Measurements from ENCODE around the gene RAP1GAP2. TPM values are rescaled to one million over a fixed set of nuclear protein-coding genes. Genes with fewer than 3 reads are reported as not detected.

The RAP1GAP2 gene
- total and polyA plus RNA-seq, 2 of the 8 experiments (the other 6 are each of a cell fraction or from before 2014, with no cell fraction given), result 24.0 to 63.8 TPM

DNA sequence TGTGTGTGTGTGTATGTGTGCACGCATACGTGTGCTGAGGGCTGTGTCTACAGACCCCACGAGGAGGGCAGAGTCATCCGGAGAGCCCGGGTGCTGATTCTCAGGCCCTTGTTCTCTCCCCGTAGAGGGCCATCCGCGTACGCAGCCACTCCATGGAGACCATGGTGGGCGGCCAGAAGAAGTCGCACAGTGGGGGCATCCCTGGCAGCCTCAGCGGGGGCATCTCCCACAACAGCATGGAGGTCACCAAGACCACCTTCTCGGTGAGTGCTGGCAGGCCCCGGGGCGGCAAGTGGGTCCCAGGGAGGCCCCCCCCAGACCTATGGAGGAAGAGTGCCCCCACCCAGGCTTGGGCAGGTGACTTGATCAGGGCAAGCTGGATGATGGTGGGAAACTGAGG lies 221.7 kb downstream of the RAP1GAP2 start:
- no peak overlapping the region for H3K27ac ChIP-seq (ENCODE audit: low read depth, low read length)
- TF ChIP-seq BACH1 (IDR thresholded peaks at IDR 0.05; ENCODE audit: low read length) (no peak), POU5F1 (IDR thresholded peaks at IDR 0.05; ENCODE audit: low read depth, low read length) (no peak), TCF12 (IDR thresholded peaks at IDR 0.05; ENCODE audit: low read depth, low read length) (no peak), RAD21 (IDR thresholded peaks at IDR 0.05 in 1 of 2, conservative IDR thresholded peaks at IDR 0.05 in 1 of 2; ENCODE audit: low read depth in 2 of 2, low read length in 2 of 2) (no peak), RFX5 (IDR thresholded peaks at IDR 0.05; ENCODE audit: borderline replicate concordance, low read depth, low read length) (no peak)
- no peak overlapping the region for H2BK120ac ChIP-seq (replicated peaks; ENCODE audit: low read depth, low read length)
- WGBS, 2 experiments (ENCODE audit: extremely low coverage in 1 of 2, insufficient coverage in 1 of 2, insufficient read length in 1 of 2, insufficient replicate concordance in 2 of 2, low coverage in 1 of 2, low lambda C conversion rate in 2 of 2, missing lambda C conversion rate in 1 of 2), result 97% methylated on average over 15 of the region's 15 CpGs; no CpG with 5 or more reads in 1 of the 2 experiments
- no peak overlapping the region for H3K4ac ChIP-seq (replicated peaks; ENCODE audit: insufficient read length, low read depth, low read length)
- no peak overlapping the region for H2AFZ ChIP-seq (ENCODE audit: low read length)
- no peaks in the 10 kb centered on the region for H3K4me1 ChIP-seq (replicated peaks in 1 of 4; ENCODE audit: control insufficient read depth in 3 of 4, insufficient read depth in 4 of 4, low read length in 3 of 4)
- no peaks in the 10 kb centered on the region for H3K79me2 ChIP-seq (ENCODE audit: control insufficient read depth in 1 of 2, insufficient read depth in 2 of 2, low read length in 2 of 2)
- H3K23me2 ChIP-seq (ENCODE audit: low read depth, low read length), result no peaks in the 10 kb centered on the region
- no peak overlapping the region for H2BK5ac ChIP-seq (ENCODE audit: low read depth, low read length)
- DNase-seq (ENCODE audit: low read depth in 1 of 2, low spot score in 2 of 2), result no peak
- no peak overlapping the region for H3K4me2 ChIP-seq (ENCODE audit: insufficient read depth in 1 of 2, low read depth in 2 of 2, low read length in 2 of 2)
- CTCF ChIA-PET (ENCODE audit: partially characterized antibody), result no interaction called here
- peaks cover 0 to 2% of the 10 kb centered on the region in 2 experiments for H4K20me1 ChIP-seq (replicated peaks in 1 of 2; ENCODE audit: control insufficient read depth in 1 of 2, insufficient read depth in 2 of 2, low read length in 2 of 2)
- no peak overlapping the region for H2BK20ac ChIP-seq (ENCODE audit: low read length)
- H2BK12ac ChIP-seq (ENCODE audit: low read depth, low read length), result no peak overlapping the region
- no peak overlapping the region for H3K9ac ChIP-seq (replicated peaks in 1 of 4; ENCODE audit: extremely low read depth in 1 of 4, low read depth in 3 of 4, low read length in 3 of 4)
- peaks cover 0 to 21% (median 12%) of the 10 kb centered on the region in 4 experiments; a peak in 6 of 8 replicates for H3K36me3 ChIP-seq (ENCODE audit: control insufficient read depth in 2 of 4, insufficient read depth in 4 of 4, low read length in 3 of 4)
- no peak overlapping the region for H3K14ac ChIP-seq (ENCODE audit: insufficient read length)
- no peak overlapping the region for H4K5ac ChIP-seq (ENCODE audit: insufficient read length, low read depth, low read length)
- peak overlapping the region; percentile 62; the same call in 1 of the 2 replicates for H4K8ac ChIP-seq (ENCODE audit: extremely low read depth, insufficient read depth, low read length)
- peaks cover 3% of the 10 kb centered on the region in 2 experiments; a peak in 1 of 4 replicates for H3K9me3 ChIP-seq (ENCODE audit: insufficient read depth in 2 of 2, low read depth in 1 of 2, low read length in 1 of 2)
- FAIRE-seq, result no peak
- no peak overlapping the region for H2BK15ac ChIP-seq (ENCODE audit: low read length)
- no peaks in the 10 kb centered on the region for H3K27me3 ChIP-seq (replicated peaks in 1 of 4; ENCODE audit: control insufficient read depth in 3 of 4, extremely low read depth in 1 of 4, insufficient read depth in 3 of 4, low read length in 3 of 4)
- H4K91ac ChIP-seq (replicated peaks; ENCODE audit: insufficient read length, low read length), result no peak overlapping the region
- H3K56ac ChIP-seq (replicated peaks; ENCODE audit: insufficient read length, low read depth, low read length), result no peak overlapping the region
- no peak overlapping the region for H3K18ac ChIP-seq (ENCODE audit: extremely low read depth, low read length)
- H2AK5ac ChIP-seq (ENCODE audit: low read depth, low read length), result no peak overlapping the region
- POLR2A ChIA-PET (ENCODE audit: partially characterized antibody), result no interaction called here
- H3K23ac ChIP-seq (ENCODE audit: insufficient read length), result no peak overlapping the region
- H3K4me3 ChIP-seq (ENCODE audit: extremely low read depth in 1 of 4, insufficient read depth in 2 of 4, low read depth in 3 of 4, low read length in 4 of 4), result no peak overlapping the region
- H3K79me1 ChIP-seq (ENCODE audit: low read depth, low read length), result no peaks in the 10 kb centered on the region
